Memory B cell (primary cell): ENCODE data around the gene SAP25.

ENCODE experiments used
- ATAC-seq: fragments of 150-1000 bp; cut with Tn5 transposase; 2 replicates; pipeline ENCODE4 v1.10.0; 2021; ENCODE audit warnings: low read depth, mild to moderate bottlenecking, moderate library complexity
- DNase-seq, 2 donors: peaks; one replicate each; pipeline ENCODE4 v3.0.0; 2022; ENCODE audit warnings: low spot score in 2 of 2
- H3K27ac Mint-ChIP-seq: one replicate; pipeline ENCODE4 v1.8.0; 2022; ENCODE audit warnings: mild to moderate bottlenecking, moderate library complexity, mixed read lengths
- H3K27me3 Mint-ChIP-seq: one replicate; pipeline ENCODE4 v1.8.0; 2022; ENCODE audit warnings: mixed read lengths
- H3K36me3 Mint-ChIP-seq: one replicate; pipeline ENCODE4 v1.8.0; 2022; ENCODE audit warnings: mild to moderate bottlenecking, mixed read lengths
- H3K4me1 Mint-ChIP-seq: one replicate; pipeline ENCODE4 v1.8.0; 2022; ENCODE audit warnings: mixed read lengths
- H3K4me3 Mint-ChIP-seq: one replicate; pipeline ENCODE4 v1.8.0; 2022; ENCODE audit warnings: mild to moderate bottlenecking, moderate library complexity, mixed read lengths
- H3K9me3 Mint-ChIP-seq: one replicate; pipeline ENCODE4 v1.8.0; 2022; ENCODE audit warnings: mixed read lengths

SAP25 gene

GRCh38 chr7:100604028-100604975 lies 30.6 kb upstream of the SAP25 start:
- Mint-ChIP-seq H3K4me3 (peak overlapping the region; percentile 87), H3K27ac (peak overlapping the region; percentile 62), H3K9me3 (no peaks in the 10 kb centered on the region), H3K36me3 (no peaks in the 10 kb centered on the region), H3K27me3 (no peaks in the 10 kb centered on the region), H3K4me1 (peaks cover 17% of the 10 kb centered on the region)
- ATAC-seq (peak; percentile 74), DNase-seq (peak; percentile 65 to 73)

- peak; percentile 1 for ATAC-seq
- H3K27ac Mint-ChIP-seq, result no peak overlapping the region
- H3K27me3 Mint-ChIP-seq, result no peaks in the 10 kb centered on the region
Observed at GRCh38 chr7:100603726-100604027, 30.0 kb upstream of the SAP25 start.

GRCh38 chr7:100602889-100603725 lies 29.4 kb upstream of the SAP25 start:
- DNase-seq (no peak), ATAC-seq (no peak)
- Mint-ChIP-seq H3K27ac (no peak overlapping the region), H3K27me3 (no peaks in the 10 kb centered on the region), H3K4me1 (peaks cover 17% of the 10 kb centered on the region), H3K36me3 (no peaks in the 10 kb centered on the region), H3K4me3 (peak overlapping the region; percentile 87), H3K9me3 (no peaks in the 10 kb centered on the region)

More at GRCh38 chr7:100603726-100604027, 30.0 kb upstream of the SAP25 start:
- Mint-ChIP-seq H3K4me3 (peak overlapping the region; percentile 87), H3K9me3 (no peaks in the 10 kb centered on the region), H3K36me3 (no peaks in the 10 kb centered on the region), H3K4me1 (peaks cover 17% of the 10 kb centered on the region)
- DNase-seq, result no peak

GRCh38 chr7:100600730-100601038 lies 27.0 kb upstream of the SAP25 start:
- DNase-seq (no peak), ATAC-seq (no peak)
- Mint-ChIP-seq H3K27ac (no peak overlapping the region), H3K4me3 (no peak overlapping the region), H3K36me3 (no peaks in the 10 kb centered on the region), H3K27me3 (no peaks in the 10 kb centered on the region), H3K9me3 (no peaks in the 10 kb centered on the region), H3K4me1 (peaks cover 14% of the 10 kb centered on the region)

- Mint-ChIP-seq H3K4me1 (peaks cover 9% of the 10 kb centered on the region), H3K36me3 (no peaks in the 10 kb centered on the region), H3K9me3 (no peaks in the 10 kb centered on the region), H3K27me3 (no peaks in the 10 kb centered on the region), H3K27ac (no peak overlapping the region), H3K4me3 (no peak overlapping the region)
- no peak for ATAC-seq
- DNase-seq, result no peak
Observed at GRCh38 chr7:100599911-100600729, 26.4 kb upstream of the SAP25 start.

GRCh38 chr7:100598425-100598824 lies 24.7 kb upstream of the SAP25 start:
- H3K27ac Mint-ChIP-seq, result no peak overlapping the region
- H3K9me3 Mint-ChIP-seq, result no peaks in the 10 kb centered on the region
- no peak overlapping the region for H3K4me3 Mint-ChIP-seq
- H3K36me3 Mint-ChIP-seq, result no peaks in the 10 kb centered on the region
- H3K27me3 Mint-ChIP-seq, result peaks cover 2% of the 10 kb centered on the region
- no peak for ATAC-seq
- peaks cover under 1% of the 10 kb centered on the region for H3K4me1 Mint-ChIP-seq
- no peak for DNase-seq

- Mint-ChIP-seq H3K36me3 (no peaks in the 10 kb centered on the region), H3K9me3 (no peaks in the 10 kb centered on the region), H3K27ac (no peak overlapping the region), H3K4me3 (no peak overlapping the region), H3K27me3 (peaks cover 5% of the 10 kb centered on the region), H3K4me1 (no peaks in the 10 kb centered on the region)
- DNase-seq (no peak), ATAC-seq (no peak)
Observed at GRCh38 chr7:100595188-100595587, 21.5 kb upstream of the SAP25 start.

GRCh38 chr7:100591596-100591995 lies 17.9 kb upstream of the SAP25 start:
- no peak for ATAC-seq
- no peak overlapping the region for H3K27ac Mint-ChIP-seq
- no peaks in the 10 kb centered on the region for H3K36me3 Mint-ChIP-seq
- no peak overlapping the region for H3K4me3 Mint-ChIP-seq
- peaks cover 3% of the 10 kb centered on the region for H3K4me1 Mint-ChIP-seq
- peaks cover 7% of the 10 kb centered on the region for H3K27me3 Mint-ChIP-seq
- DNase-seq, result no peak
- H3K9me3 Mint-ChIP-seq, result no peaks in the 10 kb centered on the region

GRCh38 chr7:100590077-100590737 lies 16.5 kb upstream of the SAP25 start:
- Mint-ChIP-seq H3K4me1 (peaks cover 6% of the 10 kb centered on the region), H3K36me3 (no peaks in the 10 kb centered on the region), H3K27ac (no peak overlapping the region), H3K27me3 (peaks cover 7% of the 10 kb centered on the region), H3K4me3 (no peak overlapping the region), H3K9me3 (no peaks in the 10 kb centered on the region)
- no peak for DNase-seq
- ATAC-seq, result no peak

GRCh38 chr7:100589341-100589947 lies 15.7 kb upstream of the SAP25 start:
- ATAC-seq (no peak), DNase-seq (no peak)
- Mint-ChIP-seq H3K4me1 (peaks cover 12% of the 10 kb centered on the region), H3K27me3 (peaks cover 7% of the 10 kb centered on the region), H3K4me3 (no peak overlapping the region), H3K36me3 (no peaks in the 10 kb centered on the region), H3K27ac (no peak overlapping the region), H3K9me3 (no peaks in the 10 kb centered on the region)

GRCh38 chr7:100588438-100588837 lies 14.7 kb upstream of the SAP25 start:
- no peak for DNase-seq
- no peak for ATAC-seq
- Mint-ChIP-seq H3K27me3 (peaks cover 5% of the 10 kb centered on the region), H3K9me3 (no peaks in the 10 kb centered on the region), H3K36me3 (no peaks in the 10 kb centered on the region), H3K4me3 (peak overlapping the region; percentile 35), H3K27ac (no peak overlapping the region), H3K4me1 (peaks cover 22% of the 10 kb centered on the region)

GRCh38 chr7:100586266-100587025 lies 12.7 kb upstream of the SAP25 start, which contains the start of gene FBXO24:
FBXO24 (plus strand) TSS chr7:100586328; CDS start chr7:100586626, 298 bp downstream.
- Mint-ChIP-seq H3K27ac (peak within 1 kb of the TSS; percentile 94), H3K9me3 (no peaks in the 10 kb centered on the region), H3K27me3 (peaks cover 5% of the 10 kb centered on the region), H3K4me1 (peaks cover 28% of the 10 kb centered on the region), H3K36me3 (no peaks in the 10 kb centered on the region), H3K4me3 (peak within 1 kb of the TSS; percentile 95)
- ATAC-seq, result peak; percentile 73
- peak; percentile 95 to 98 for DNase-seq
